Measurements from ENCODE around the gene NFASC. TPM values are rescaled to one million over a fixed set of nuclear protein-coding genes. Genes with fewer than 3 reads are reported as not detected.

The NFASC gene
- total RNA-seq, 1 experiment from 2014 or later = 20.1 TPM

DNA sequence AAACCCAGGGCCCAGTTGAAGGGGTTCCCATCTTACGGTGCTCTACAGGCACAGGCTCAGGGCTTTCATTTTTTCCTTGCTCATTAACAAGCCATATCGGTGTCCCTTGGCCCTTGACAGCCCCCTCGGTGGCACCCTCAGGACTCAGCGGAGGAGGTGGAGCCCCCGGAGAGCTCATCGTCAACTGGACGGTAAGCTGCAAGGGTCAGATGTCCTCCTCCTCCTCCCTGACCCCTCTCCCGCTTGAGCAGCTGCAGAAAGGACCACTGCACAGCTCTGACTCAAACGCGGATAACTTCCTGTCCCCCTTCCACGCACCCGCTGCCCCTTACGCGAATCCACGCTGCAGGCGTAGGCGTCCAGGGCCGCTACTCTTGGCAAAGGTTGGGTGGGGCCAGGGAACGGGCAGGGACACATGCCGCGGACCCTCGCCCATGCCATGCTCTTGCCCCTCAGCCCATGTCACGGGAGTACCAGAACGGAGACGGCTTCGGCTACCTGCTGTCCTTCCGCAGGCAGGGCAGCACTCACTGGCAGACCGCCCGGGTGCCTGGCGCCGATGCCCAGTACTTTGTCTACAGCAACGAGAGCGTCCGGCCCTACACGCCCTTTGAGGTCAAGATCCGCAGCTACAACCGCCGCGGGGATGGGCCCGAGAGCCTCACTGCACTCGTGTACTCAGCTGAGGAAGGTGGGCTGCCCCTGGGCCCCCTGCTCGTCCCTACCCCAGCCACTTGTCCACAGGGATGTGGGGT lies 198.9 kb downstream of the NFASC start (continued):
- TF ChIP-seq PRDM15 (CRISPR knock-in tag; IDR thresholded peaks at IDR 0.05) = no peak
- TF ChIP-seq, protein P1, sequence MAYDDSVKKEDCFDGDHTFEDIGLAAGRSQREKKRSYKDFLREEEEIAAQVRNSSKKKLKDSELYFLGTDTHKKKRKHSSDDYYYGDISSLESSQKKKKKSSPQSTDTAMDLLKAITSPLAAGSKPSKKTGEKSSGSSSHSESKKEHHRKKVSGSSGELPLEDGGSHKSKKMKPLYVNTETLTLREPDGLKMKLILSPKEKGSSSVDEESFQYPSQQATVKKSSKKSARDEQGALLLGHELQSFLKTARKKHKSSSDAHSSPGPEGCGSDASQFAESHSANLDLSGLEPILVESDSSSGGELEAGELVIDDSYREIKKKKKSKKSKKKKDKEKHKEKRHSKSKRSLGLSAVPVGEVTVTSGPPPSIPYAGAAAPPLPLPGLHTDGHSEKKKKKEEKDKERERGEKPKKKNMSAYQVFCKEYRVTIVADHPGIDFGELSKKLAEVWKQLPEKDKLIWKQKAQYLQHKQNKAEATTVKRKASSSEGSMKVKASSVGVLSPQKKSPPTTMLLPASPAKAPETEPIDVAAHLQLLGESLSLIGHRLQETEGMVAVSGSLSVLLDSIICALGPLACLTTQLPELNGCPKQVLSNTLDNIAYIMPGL (CRISPR knock-in tag; IDR thresholded peaks at IDR 0.05) = no peak
- TF ChIP-seq E2F1 (CRISPR knock-in tag; IDR thresholded peaks at IDR 0.05) = no peak
- no peak for TF ChIP-seq NR3C1 (CRISPR knock-in tag; conservative IDR thresholded peaks at IDR 0.05; ENCODE audit: low read depth)
- TF ChIP-seq, protein P2, sequence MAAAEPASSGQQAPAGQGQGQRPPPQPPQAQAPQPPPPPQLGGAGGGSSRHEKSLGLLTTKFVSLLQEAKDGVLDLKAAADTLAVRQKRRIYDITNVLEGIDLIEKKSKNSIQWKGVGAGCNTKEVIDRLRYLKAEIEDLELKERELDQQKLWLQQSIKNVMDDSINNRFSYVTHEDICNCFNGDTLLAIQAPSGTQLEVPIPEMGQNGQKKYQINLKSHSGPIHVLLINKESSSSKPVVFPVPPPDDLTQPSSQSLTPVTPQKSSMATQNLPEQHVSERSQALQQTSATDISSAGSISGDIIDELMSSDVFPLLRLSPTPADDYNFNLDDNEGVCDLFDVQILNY (CRISPR knock-in tag; IDR thresholded peaks at IDR 0.05) = no peak
- TF ChIP-seq ZBTB43 (CRISPR knock-in tag; IDR thresholded peaks at IDR 0.05) = no peak
- TF ChIP-seq, protein P3, sequence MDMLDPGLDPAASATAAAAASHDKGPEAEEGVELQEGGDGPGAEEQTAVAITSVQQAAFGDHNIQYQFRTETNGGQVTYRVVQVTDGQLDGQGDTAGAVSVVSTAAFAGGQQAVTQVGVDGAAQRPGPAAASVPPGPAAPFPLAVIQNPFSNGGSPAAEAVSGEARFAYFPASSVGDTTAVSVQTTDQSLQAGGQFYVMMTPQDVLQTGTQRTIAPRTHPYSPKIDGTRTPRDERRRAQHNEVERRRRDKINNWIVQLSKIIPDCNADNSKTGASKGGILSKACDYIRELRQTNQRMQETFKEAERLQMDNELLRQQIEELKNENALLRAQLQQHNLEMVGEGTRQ (CRISPR knock-in tag; IDR thresholded peaks at IDR 0.05) = no peak
- TF ChIP-seq TP53 (CRISPR knock-in tag; IDR thresholded peaks at IDR 0.05) = no peak

DNA sequence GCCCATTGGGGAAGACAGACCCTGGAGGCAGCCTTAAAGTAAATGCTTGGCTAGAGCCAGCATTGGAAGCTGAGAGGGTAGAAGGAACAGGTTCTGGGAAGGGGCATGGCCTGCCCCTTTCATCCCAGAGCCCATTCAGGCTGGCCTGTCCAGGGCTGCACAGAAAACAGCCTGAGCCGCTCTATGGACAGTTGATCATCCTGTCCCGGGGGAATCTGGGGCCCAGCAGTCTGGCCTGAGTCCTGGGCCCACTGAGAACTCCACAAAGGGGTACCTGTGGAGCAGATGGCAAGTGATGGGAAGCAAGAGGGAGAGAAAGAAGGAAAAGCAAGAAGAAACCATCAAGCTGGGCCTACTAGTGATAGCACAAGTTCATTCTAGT lies 200.4 kb downstream of the NFASC start:
- CTCF ChIA-PET = interaction anchor here (0.7 to 5.6 kb wide), 4 partner anchors 9 to 283 kb away, joined by 3 to 23 read pairs (median 8); no protein-coding TSS in a partner anchor

More for the DNA sequence above, 200.4 kb downstream of the NFASC start:
- no peak for ATAC-seq
- POLR2A ChIA-PET = interaction anchor here (0.6 to 0.7 kb wide), 2 partner anchors 27 to 43 kb away, joined by 3 to 4 read pairs; no protein-coding TSS in a partner anchor
- no peak for DNase-seq (ENCODE audit: low spot score)
- Mint-ChIP-seq H3K4me3 (no peak overlapping the region), H3K27ac (no peak overlapping the region), H3K36me3 (no peaks in the 10 kb centered on the region), H3K4me1 (0 out of 2 replicates have a peak, but pooled peaks cover 2% of the 10 kb centered on the region), H3K27me3 (ENCODE audit: low read depth) (no peaks in the 10 kb centered on the region), H3K9me3 (no peaks in the 10 kb centered on the region)
- TF ChIP-seq NFYB (CRISPR knock-in tag; conservative IDR thresholded peaks at IDR 0.05; ENCODE audit: low read depth) (no peak), PRRX2 (CRISPR knock-in tag; IDR thresholded peaks at IDR 0.05) (no peak), FOXP4 (CRISPR knock-in tag; IDR thresholded peaks at IDR 0.05) (no peak), SMAD3 (CRISPR knock-in tag; IDR thresholded peaks at IDR 0.05; ENCODE audit: borderline replicate concordance) (no peak), SP1 (CRISPR knock-in tag; conservative IDR thresholded peaks at IDR 0.05) (no peak)

All from WTC11 (cell line).